ENCODE measurements around the gene SNX13. TPM values are rescaled to one million over a fixed set of nuclear protein-coding genes. Genes with fewer than 3 reads are reported as not detected.

SNX13 gene
- total RNA-seq, 1 experiment from 2014 or later = 29.0 TPM

DNA sequence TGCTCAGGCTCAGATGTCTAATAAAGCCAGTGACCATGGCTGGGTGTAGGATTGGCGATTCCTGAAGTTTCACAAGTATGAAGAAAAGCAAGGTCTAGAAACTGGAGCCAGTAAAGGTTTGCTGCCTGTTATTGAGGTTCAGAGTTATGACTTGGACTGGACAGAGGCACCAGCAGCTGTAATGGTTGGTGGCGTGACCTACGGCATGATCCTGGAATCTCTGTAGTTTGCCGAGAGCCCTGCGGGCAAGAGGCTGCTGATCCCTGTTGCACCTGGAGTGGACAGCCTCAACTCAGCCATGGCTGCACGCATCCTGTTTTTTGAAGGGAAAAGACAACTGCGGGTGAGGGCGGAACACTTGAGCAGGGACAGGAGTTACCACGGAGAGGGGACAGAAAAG is 22.4 kb upstream of the SNX13 start:
- H4K8ac ChIP-seq (replicated peaks; ENCODE audit: insufficient read length, low read depth, low read length) = no peak overlapping the region
- H4K5ac ChIP-seq (ENCODE audit: insufficient read length, low read depth, low read length) = no peak overlapping the region
- no peak for DNase-seq
- TF ChIP-seq, protein P1, sequence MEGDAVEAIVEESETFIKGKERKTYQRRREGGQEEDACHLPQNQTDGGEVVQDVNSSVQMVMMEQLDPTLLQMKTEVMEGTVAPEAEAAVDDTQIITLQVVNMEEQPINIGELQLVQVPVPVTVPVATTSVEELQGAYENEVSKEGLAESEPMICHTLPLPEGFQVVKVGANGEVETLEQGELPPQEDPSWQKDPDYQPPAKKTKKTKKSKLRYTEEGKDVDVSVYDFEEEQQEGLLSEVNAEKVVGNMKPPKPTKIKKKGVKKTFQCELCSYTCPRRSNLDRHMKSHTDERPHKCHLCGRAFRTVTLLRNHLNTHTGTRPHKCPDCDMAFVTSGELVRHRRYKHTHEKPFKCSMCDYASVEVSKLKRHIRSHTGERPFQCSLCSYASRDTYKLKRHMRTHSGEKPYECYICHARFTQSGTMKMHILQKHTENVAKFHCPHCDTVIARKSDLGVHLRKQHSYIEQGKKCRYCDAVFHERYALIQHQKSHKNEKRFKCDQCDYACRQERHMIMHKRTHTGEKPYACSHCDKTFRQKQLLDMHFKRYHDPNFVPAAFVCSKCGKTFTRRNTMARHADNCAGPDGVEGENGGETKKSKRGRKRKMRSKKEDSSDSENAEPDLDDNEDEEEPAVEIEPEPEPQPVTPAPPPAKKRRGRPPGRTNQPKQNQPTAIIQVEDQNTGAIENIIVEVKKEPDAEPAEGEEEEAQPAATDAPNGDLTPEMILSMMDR (conservative IDR thresholded peaks at IDR 0.05) = no peak
- H3K14ac ChIP-seq (ENCODE audit: insufficient read depth, low read length) = no peak overlapping the region
- H3K4me1 ChIP-seq (ENCODE audit: insufficient read depth, low read length) = no peaks in the 10 kb centered on the region
- no peaks in the 10 kb centered on the region for H3K79me2 ChIP-seq (ENCODE audit: insufficient read depth, low read length)
- H3K4ac ChIP-seq (ENCODE audit: low read depth, low read length) = no peak overlapping the region
- no peak overlapping the region for H3K23ac ChIP-seq (ENCODE audit: insufficient read length, low read depth, low read length)
- no peaks in the 10 kb centered on the region for H3K23me2 ChIP-seq (ENCODE audit: insufficient read length, low read depth, low read length, poor library complexity, severe bottlenecking)
- H3K4me3 Mint-ChIP-seq = no peak overlapping the region
- no peak overlapping the region for H3K9ac ChIP-seq (ENCODE audit: extremely low read depth, insufficient read length, low read length)
- no peaks in the 10 kb centered on the region for H3K27me3 Mint-ChIP-seq (ENCODE audit: low read depth)
- no peak overlapping the region for H2BK20ac ChIP-seq (ENCODE audit: low read depth, low read length, poor library complexity, severe bottlenecking)
- no peak overlapping the region for H3K4me2 ChIP-seq (ENCODE audit: insufficient read depth, insufficient read length, low read length)
- no peaks in the 10 kb centered on the region for H3K36me3 Mint-ChIP-seq (ENCODE audit: insufficient read depth in 1 of 3, low read depth in 3 of 3)
- H3K79me1 ChIP-seq (ENCODE audit: insufficient read depth, low read depth, low read length, poor library complexity, severe bottlenecking) = no peaks in the 10 kb centered on the region
- no peak overlapping the region for H2BK5ac ChIP-seq (ENCODE audit: insufficient read length, low read length)
- no peak overlapping the region for H3K18ac ChIP-seq (ENCODE audit: insufficient read length, low read depth, low read length)
- H3K9me3 ChIP-seq (ENCODE audit: control insufficient read depth, low read depth, low read length) = no peaks in the 10 kb centered on the region
- H3K9me3 Mint-ChIP-seq = no peaks in the 10 kb centered on the region
- H3K56ac ChIP-seq (ENCODE audit: insufficient read length, low read depth, low read length) = no peak overlapping the region
- H2BK12ac ChIP-seq (ENCODE audit: insufficient read length, low read depth, low read length) = no peak overlapping the region
- no peak overlapping the region for H3K27ac Mint-ChIP-seq
- no CpG with 5 or more reads among the region's 9 CpGs for WGBS (ENCODE audit: extremely low coverage, insufficient read length, low lambda C conversion rate)
- H3T11ph ChIP-seq (ENCODE audit: low read length) = no peak overlapping the region
- H2BK15ac ChIP-seq (ENCODE audit: low read depth, low read length) = no peak overlapping the region
- H2AFZ ChIP-seq (ENCODE audit: low read length) = no peak overlapping the region
- no peaks in the 10 kb centered on the region for H4K20me1 ChIP-seq (ENCODE audit: control insufficient read depth, insufficient read depth, insufficient read length)
- no peak overlapping the region for H3K27ac ChIP-seq (ENCODE audit: insufficient read length, low read depth, low read length)
- no peak overlapping the region for H2BK120ac ChIP-seq (ENCODE audit: low read depth, low read length, poor library complexity, severe bottlenecking)
- no peaks in the 10 kb centered on the region for H3K27me3 ChIP-seq (ENCODE audit: insufficient read depth, low read length)
- no peak overlapping the region for H2AK5ac ChIP-seq (ENCODE audit: insufficient read length, low read length)
- no peak overlapping the region for H4K91ac ChIP-seq (ENCODE audit: insufficient read length, low read depth, low read length)
- H3K4me1 Mint-ChIP-seq = no peaks in the 10 kb centered on the region
